Measurements from ENCODE around the gene ZGLP1. TPM values are rescaled to one million over a fixed set of nuclear protein-coding genes. Genes with fewer than 3 reads are reported as not detected.

ZGLP1 gene
- 2.3 and 2.9 TPM in 2 replicates for total RNA-seq

- no peak within 1 kb of the TSS for H3K4me3 ChIP-seq (ENCODE audit: low read depth, low read length)
- no peak for TF ChIP-seq CTCF (IDR thresholded peaks at IDR 0.05; ENCODE audit: insufficient read depth, low read length, poor library complexity, severe bottlenecking)
- H3K36me3 ChIP-seq (ENCODE audit: control insufficient read depth, insufficient read depth, low read length): no peaks in the 10 kb centered on the region
- DNase-seq (ENCODE audit: low read depth): no peak
- H3K27me3 ChIP-seq (ENCODE audit: control insufficient read depth, insufficient read depth, low read length): no peaks in the 10 kb centered on the region
These were observed at the start of gene ZGLP1 for GRCh38 chr19:10309423-10309822. Gene ZGLP1, minus strand, starts transcription at chr19:10309815.

- Histone ChIP-seq H3K27me3 (ENCODE audit: control insufficient read depth, insufficient read depth, low read length) (no peaks in the 10 kb centered on the region), H3K36me3 (ENCODE audit: control insufficient read depth, insufficient read depth, low read length) (peaks cover 4% of the 10 kb centered on the region), H3K4me3 (ENCODE audit: low read depth, low read length) (no peak overlapping the region)
- DNase-seq (ENCODE audit: low read depth): no peak
- no peak for TF ChIP-seq CTCF (IDR thresholded peaks at IDR 0.05; ENCODE audit: insufficient read depth, low read length, poor library complexity, severe bottlenecking)
These were observed 46.8 kb upstream of the ZGLP1 start for GRCh38 chr19:10356431-10356830.

GRCh38 chr19:10353793-10354391 is 44.3 kb upstream of the ZGLP1 start:
- H3K4me3 ChIP-seq (ENCODE audit: low read depth, low read length): no peak overlapping the region
- no peak for DNase-seq (ENCODE audit: low read depth)
- no peak for TF ChIP-seq CTCF (IDR thresholded peaks at IDR 0.05; ENCODE audit: insufficient read depth, low read length, poor library complexity, severe bottlenecking)
- peaks cover 4% of the 10 kb centered on the region for H3K36me3 ChIP-seq (ENCODE audit: control insufficient read depth, insufficient read depth, low read length)
- H3K27me3 ChIP-seq (ENCODE audit: control insufficient read depth, insufficient read depth, low read length): no peaks in the 10 kb centered on the region

GRCh38 chr19:10352764-10353671 is 43.4 kb upstream of the ZGLP1 start:
- no peak for DNase-seq (ENCODE audit: low read depth)
- peaks cover 4% of the 10 kb centered on the region for H3K36me3 ChIP-seq (ENCODE audit: control insufficient read depth, insufficient read depth, low read length)
- H3K27me3 ChIP-seq (ENCODE audit: control insufficient read depth, insufficient read depth, low read length): no peaks in the 10 kb centered on the region
- H3K4me3 ChIP-seq (ENCODE audit: low read depth, low read length): no peak overlapping the region
- no peak for TF ChIP-seq CTCF (IDR thresholded peaks at IDR 0.05; ENCODE audit: insufficient read depth, low read length, poor library complexity, severe bottlenecking)

GRCh38 chr19:10346509-10346908 is 36.9 kb upstream of the ZGLP1 start:
- no peak for TF ChIP-seq CTCF (IDR thresholded peaks at IDR 0.05; ENCODE audit: insufficient read depth, low read length, poor library complexity, severe bottlenecking)
- H3K27me3 ChIP-seq (ENCODE audit: control insufficient read depth, insufficient read depth, low read length): no peaks in the 10 kb centered on the region
- H3K36me3 ChIP-seq (ENCODE audit: control insufficient read depth, insufficient read depth, low read length): no peaks in the 10 kb centered on the region
- H3K4me3 ChIP-seq (ENCODE audit: low read depth, low read length): no peak overlapping the region
- no peak for DNase-seq (ENCODE audit: low read depth)

All from kidney epithelial cell (primary cell).